Panc1 (cell line): Measurements from ENCODE around the gene UBP1. TPM values are rescaled to one million over a fixed set of nuclear protein-coding genes. Genes with fewer than 3 reads are reported as not detected.

Experiments used
- ATAC-seq: fragments of 200-7000 bp; cut with Tn5 transposase; 2 replicates; pipeline ENCODE4 v1.9.1; 2020; ENCODE audit warnings: mild to moderate bottlenecking, moderate library complexity
- BruUV-seq: library from RNA; stranded (reverse); fragments of 400-500 nt; replicated peaks from 2 replicates; lab custom pipeline; 2021; lab: Mats Ljungman, UMichigan
- CTCF ChIA-PET: fragments of 300-600 bp; sonication (Branson Sonifier 250); formaldehyde crosslinking; loops from one replicate; lab custom pipeline; 2022; ENCODE audit warnings: antibody characterized with exemption; lab: Charles Lee
- POLR2A ChIA-PET: fragments of 300-600 bp; sonication (Branson Sonifier 250); formaldehyde crosslinking; loops from one replicate; lab custom pipeline; 2022; ENCODE audit warnings: antibody characterized with exemption; lab: Charles Lee
- DNase-seq: peaks from one replicate; pipeline ENCODE4 v3.0.0-alpha.2; 2010; ENCODE audit warnings: low read depth, low spot score
- H3K27ac ChIP-seq: 2 replicates; pipeline ENCODE4 v1.5.1; 2011; ENCODE audit warnings: mild to moderate bottlenecking, low read length, inconsistent platforms
- H3K27me3 ChIP-seq: fragments of 200-500 bp; sonication (Bioruptor generic); 2 replicates; pipeline ENCODE4 v1.6.0; 2014; ENCODE audit warnings: low read length, inconsistent platforms; ENCODE audit not compliant: control insufficient read depth, insufficient read depth
- H3K36me3 ChIP-seq: fragments of 200-500 bp; sonication (Bioruptor generic); 2 replicates; pipeline ENCODE4 v1.5.1; 2014; ENCODE audit warnings: inconsistent platforms, mild to moderate bottlenecking, low read length, moderate library complexity; ENCODE audit not compliant: control insufficient read depth, insufficient read depth
- H3K4me1 ChIP-seq: 2 replicates; pipeline ENCODE4 v1.5.1; 2011; ENCODE audit warnings: inconsistent platforms, mild to moderate bottlenecking, low read length, moderate library complexity; ENCODE audit not compliant: control insufficient read depth, insufficient read depth
- H3K4me3 ChIP-seq, 2 experiments: 2 replicates each; pipeline ENCODE4 v1.5.1; 2011 to 2012; ENCODE audit warnings: low read depth in 2 of 2, low read length in 2 of 2, mild to moderate bottlenecking in 2 of 2, inconsistent platforms in 1 of 2, moderate library complexity in 1 of 2
- H3K9me3 ChIP-seq: fragments of 200-500 bp; sonication (Bioruptor generic); 2 replicates; pipeline ENCODE4 v1.5.1; 2014; ENCODE audit warnings: low read depth, mild to moderate bottlenecking, inconsistent platforms, low read length, moderate library complexity; ENCODE audit not compliant: control insufficient read depth, insufficient read depth
- POLR2AphosphoS5 ChIP-seq: IDR thresholded peaks from 2 replicates; pipeline ENCODE4 v1.6.1; 2012; ENCODE audit warnings: mild to moderate bottlenecking, low read depth, low read length, moderate library complexity
- SIN3A ChIP-seq: IDR thresholded peaks from 2 replicates; pipeline ENCODE4 v1.6.1; 2012; ENCODE audit warnings: low read depth, mild to moderate bottlenecking, low read length, moderate library complexity, borderline replicate concordance; ENCODE audit not compliant: insufficient read depth
- TCF7L2 ChIP-seq: IDR thresholded peaks from 2 replicates; pipeline ENCODE4 v1.6.1; 2011; ENCODE audit warnings: mild to moderate bottlenecking, low read depth, low read length, inconsistent platforms
- in situ Hi-C: cut with HindIII; loops from 2 replicates; pipeline ENCODE4 v1.10.0; 2016; ENCODE audit warnings: low sequenced_read_pairs, low pct_unique_long_range_greater_than_20kb
- intact Hi-C: fragments of 100-400 bp; cut with micrococcal nuclease; formaldehyde crosslinking; loops from one replicate; pipeline ENCODE4 v1.10.0; 2022; ENCODE audit not compliant: unreplicated experiment
- total RNA-seq: library from RNA; stranded (reverse); gene quantifications from one replicate; pipeline ENCODE4 v1.2.1, GENCODE V29; 2021; ENCODE audit not compliant: unreplicated experiment
- TF ChIP-seq, protein P1 (sequence below), 2 experiments: IDR thresholded peaks; 2 replicates each; pipeline ENCODE4 v1.6.1; 2011 to 2012; ENCODE audit warnings: low read depth in 2 of 2, control low read depth in 1 of 2, low read length in 1 of 2, mild to moderate bottlenecking in 1 of 2, moderate library complexity in 1 of 2; ENCODE audit not compliant: insufficient read depth in 1 of 2
- TF ChIP-seq, protein P2 (sequence below): fragments of 450-650 bp; IDR thresholded peaks from 2 replicates; pipeline ENCODE4 v1.5.1; 2017; ENCODE audit warnings: mild to moderate bottlenecking

UBP1 gene
- total RNA-seq, 1 experiment from 2014 or later, result 62.4 TPM

DNA sequence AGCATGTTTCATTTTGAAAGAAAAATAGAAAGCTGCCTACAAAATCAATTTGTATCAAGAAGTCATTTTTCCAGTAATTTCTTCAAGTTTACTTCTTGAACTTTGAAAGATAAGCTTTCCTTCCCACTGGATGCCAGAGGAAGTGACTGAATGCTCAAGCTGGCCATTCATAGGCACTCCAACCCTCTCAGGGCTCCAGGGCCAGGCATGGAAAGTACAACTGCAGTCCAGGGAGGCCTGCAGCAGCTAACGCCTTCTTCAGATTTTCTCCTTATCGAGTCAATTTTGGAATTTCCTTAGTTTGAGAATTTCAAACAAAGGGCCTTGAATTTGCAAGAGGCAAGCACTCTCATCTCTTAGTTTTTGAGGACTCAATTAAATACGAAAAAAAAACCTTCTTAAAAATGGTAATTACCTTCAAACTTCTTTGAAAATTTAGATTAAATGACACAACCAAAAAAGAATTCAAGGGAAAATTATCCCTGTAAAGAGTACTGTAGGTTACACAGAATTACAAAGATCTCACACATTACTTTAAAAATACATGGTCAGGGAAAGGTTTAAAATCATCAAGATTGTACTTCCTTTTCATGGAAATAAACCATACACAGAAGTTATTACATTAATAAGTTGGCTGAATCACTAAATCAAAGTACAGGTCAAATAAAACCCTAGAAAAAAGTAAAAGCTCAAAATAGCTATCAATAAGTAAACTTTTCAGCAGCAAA is 2.5 kb downstream of the UBP1 start:
- POLR2A ChIA-PET, result no interaction called here
- DNase-seq (no peak), ATAC-seq (no peak)
- Histone ChIP-seq H3K27ac (peak overlapping the region; percentile 89), H3K4me3 (peak overlapping the region; percentile 82 to 85), H3K27me3 (no peaks in the 10 kb centered on the region), H3K4me1 (peaks cover 11% of the 10 kb centered on the region), H3K36me3 (no peaks in the 10 kb centered on the region; the same call in 1 of the 2 replicates), H3K9me3 (no peaks in the 10 kb centered on the region)
- intact Hi-C loops (no loop called here), in situ Hi-C loops (no loop called here)
- CTCF ChIA-PET, result no interaction called here
- no peak for TF ChIP-seq TCF7L2
- TF ChIP-seq, protein P1, sequence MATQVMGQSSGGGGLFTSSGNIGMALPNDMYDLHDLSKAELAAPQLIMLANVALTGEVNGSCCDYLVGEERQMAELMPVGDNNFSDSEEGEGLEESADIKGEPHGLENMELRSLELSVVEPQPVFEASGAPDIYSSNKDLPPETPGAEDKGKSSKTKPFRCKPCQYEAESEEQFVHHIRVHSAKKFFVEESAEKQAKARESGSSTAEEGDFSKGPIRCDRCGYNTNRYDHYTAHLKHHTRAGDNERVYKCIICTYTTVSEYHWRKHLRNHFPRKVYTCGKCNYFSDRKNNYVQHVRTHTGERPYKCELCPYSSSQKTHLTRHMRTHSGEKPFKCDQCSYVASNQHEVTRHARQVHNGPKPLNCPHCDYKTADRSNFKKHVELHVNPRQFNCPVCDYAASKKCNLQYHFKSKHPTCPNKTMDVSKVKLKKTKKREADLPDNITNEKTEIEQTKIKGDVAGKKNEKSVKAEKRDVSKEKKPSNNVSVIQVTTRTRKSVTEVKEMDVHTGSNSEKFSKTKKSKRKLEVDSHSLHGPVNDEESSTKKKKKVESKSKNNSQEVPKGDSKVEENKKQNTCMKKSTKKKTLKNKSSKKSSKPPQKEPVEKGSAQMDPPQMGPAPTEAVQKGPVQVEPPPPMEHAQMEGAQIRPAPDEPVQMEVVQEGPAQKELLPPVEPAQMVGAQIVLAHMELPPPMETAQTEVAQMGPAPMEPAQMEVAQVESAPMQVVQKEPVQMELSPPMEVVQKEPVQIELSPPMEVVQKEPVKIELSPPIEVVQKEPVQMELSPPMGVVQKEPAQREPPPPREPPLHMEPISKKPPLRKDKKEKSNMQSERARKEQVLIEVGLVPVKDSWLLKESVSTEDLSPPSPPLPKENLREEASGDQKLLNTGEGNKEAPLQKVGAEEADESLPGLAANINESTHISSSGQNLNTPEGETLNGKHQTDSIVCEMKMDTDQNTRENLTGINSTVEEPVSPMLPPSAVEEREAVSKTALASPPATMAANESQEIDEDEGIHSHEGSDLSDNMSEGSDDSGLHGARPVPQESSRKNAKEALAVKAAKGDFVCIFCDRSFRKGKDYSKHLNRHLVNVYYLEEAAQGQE (IDR thresholded peaks at IDR 0.05; ENCODE audit: insufficient read depth in 1 of 2, low read depth in 2 of 2, low read length in 1 of 2), result no peak
- TF ChIP-seq SIN3A, result no peak
- no peak for TF ChIP-seq POLR2AphosphoS5
- TF ChIP-seq, protein P2, sequence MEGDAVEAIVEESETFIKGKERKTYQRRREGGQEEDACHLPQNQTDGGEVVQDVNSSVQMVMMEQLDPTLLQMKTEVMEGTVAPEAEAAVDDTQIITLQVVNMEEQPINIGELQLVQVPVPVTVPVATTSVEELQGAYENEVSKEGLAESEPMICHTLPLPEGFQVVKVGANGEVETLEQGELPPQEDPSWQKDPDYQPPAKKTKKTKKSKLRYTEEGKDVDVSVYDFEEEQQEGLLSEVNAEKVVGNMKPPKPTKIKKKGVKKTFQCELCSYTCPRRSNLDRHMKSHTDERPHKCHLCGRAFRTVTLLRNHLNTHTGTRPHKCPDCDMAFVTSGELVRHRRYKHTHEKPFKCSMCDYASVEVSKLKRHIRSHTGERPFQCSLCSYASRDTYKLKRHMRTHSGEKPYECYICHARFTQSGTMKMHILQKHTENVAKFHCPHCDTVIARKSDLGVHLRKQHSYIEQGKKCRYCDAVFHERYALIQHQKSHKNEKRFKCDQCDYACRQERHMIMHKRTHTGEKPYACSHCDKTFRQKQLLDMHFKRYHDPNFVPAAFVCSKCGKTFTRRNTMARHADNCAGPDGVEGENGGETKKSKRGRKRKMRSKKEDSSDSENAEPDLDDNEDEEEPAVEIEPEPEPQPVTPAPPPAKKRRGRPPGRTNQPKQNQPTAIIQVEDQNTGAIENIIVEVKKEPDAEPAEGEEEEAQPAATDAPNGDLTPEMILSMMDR, result no peak
- BruUV-seq, result no TSS peak

DNA sequence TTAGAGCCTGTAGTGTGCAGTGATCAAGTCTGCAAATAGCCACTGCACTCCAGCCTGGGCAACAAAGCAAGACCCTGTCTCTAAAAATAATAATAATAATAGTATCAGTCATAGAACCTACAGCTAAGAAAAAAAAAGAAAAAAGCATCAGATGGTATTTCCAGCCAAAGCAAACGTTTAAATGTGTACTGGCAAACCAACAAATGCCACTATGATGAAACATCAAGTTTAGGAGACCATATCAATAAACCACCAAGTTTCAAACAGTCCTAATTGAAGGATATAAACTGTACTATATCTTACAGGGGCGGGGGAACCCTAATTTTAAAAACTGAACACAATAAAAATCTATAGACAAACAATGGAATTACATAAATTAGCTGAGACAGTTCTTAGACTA is 6.4 kb downstream of the UBP1 start:
- Histone ChIP-seq H3K36me3 (no peaks in the 10 kb centered on the region), H3K27ac (no peak overlapping the region), H3K4me1 (peaks cover 13% of the 10 kb centered on the region), H3K27me3 (no peaks in the 10 kb centered on the region), H3K4me3 (no peak overlapping the region), H3K9me3 (no peaks in the 10 kb centered on the region)
- POLR2A ChIA-PET, result interaction anchor here (0.7 to 0.8 kb wide), 2 partner anchors 21 to 294 kb away, joined by 12 to 17 read pairs; no protein-coding TSS in a partner anchor
- TF ChIP-seq, protein P2, result no peak
- TF ChIP-seq, protein P1 (IDR thresholded peaks at IDR 0.05; ENCODE audit: insufficient read depth in 1 of 2, low read depth in 2 of 2, low read length in 1 of 2), result no peak
- no peak for TF ChIP-seq SIN3A
- intact Hi-C loops, result no loop called here
- DNase-seq (no peak), ATAC-seq (no peak)
- in situ Hi-C loops, result no loop called here
- CTCF ChIA-PET, result no interaction called here
- no TSS peak for BruUV-seq
